MM.1S (cell line): ENCODE data around the gene KRTAP5-8.

Experiments
- CTCF ChIP-seq: fragments of 300-600 bp; sonication (generic); IDR thresholded peaks from 2 replicates; pipeline ENCODE4 v1.5.1; 2016; ENCODE audit warnings: antibody characterized with exemption, low read length, mixed read lengths
- EZH2 ChIP-seq: fragments of 300-600 bp; sonication (generic); optimal IDR thresholded peaks from 2 replicates; pipeline ENCODE3; 2017; ENCODE audit warnings: low read depth, mild to moderate bottlenecking, antibody characterized with exemption, low read length, mixed read lengths

GRCh38 chr11:71544525-71545214 is 6.8 kb downstream of the KRTAP5-8 start:
- TF ChIP-seq CTCF (no peak), EZH2 (no peak)
